Natural killer cell treated with Interleukin-12 subunit alpha and Interleukin-12 subunit beta and Interleukin-15 and Interleukin-18, amount 100 ng/mL, for 72 hours (primary cell): ENCODE data around the gene BACH1. TPM values are rescaled to one million over a fixed set of nuclear protein-coding genes. Genes with fewer than 3 reads are reported as not detected.

ENCODE experiments used
- ATAC-seq, 2 donors: fragments of 150-1000 bp; cut with Tn5 transposase in 1 of 2; sonication (Bioruptor Pico), chemical (Tn5 transposase) in 1 of 2; 2 replicates each; pipeline ENCODE4 v1.10.0; 2021
- DNase-seq: peaks from one replicate; pipeline ENCODE4 v3.0.0; 2022; ENCODE audit warnings: low spot score
- H3K27ac Mint-ChIP-seq, 2 donors: 1 replicate in 1 of 2; 2 replicates in 1 of 2; pipeline ENCODE4 v1.8.0; 2022; ENCODE audit warnings: mixed read lengths in 2 of 2, mild to moderate bottlenecking in 1 of 2, moderate library complexity in 1 of 2
- H3K27me3 Mint-ChIP-seq, 2 donors: 1 replicate in 1 of 2; 2 replicates in 1 of 2; pipeline ENCODE4 v1.8.0; 2022; ENCODE audit warnings: mixed read lengths in 2 of 2
- H3K36me3 Mint-ChIP-seq: one replicate; pipeline ENCODE4 v1.8.0; 2022; ENCODE audit warnings: mixed read lengths
- H3K4me1 Mint-ChIP-seq, 2 donors: 1 replicate in 1 of 2; 2 replicates in 1 of 2; pipeline ENCODE4 v1.8.0; 2022; ENCODE audit warnings: low read depth in 2 of 2, mixed read lengths in 2 of 2, mild to moderate bottlenecking in 1 of 2
- H3K4me3 Mint-ChIP-seq: one replicate; pipeline ENCODE4 v1.8.0; 2022; ENCODE audit warnings: mixed read lengths
- H3K9me3 Mint-ChIP-seq: 2 replicates; pipeline ENCODE4 v1.8.0; 2022; ENCODE audit warnings: mixed read lengths
- total RNA-seq, 2 donors: library from RNA; stranded (reverse); gene quantifications; one replicate each; pipeline ENCODE4 v1.2.3, GENCODE V29; 2022

Gene BACH1
- total RNA-seq, 2 donors from 2014 or later = 29.5 to 38.7 TPM

GRCh38 chr21:29374481-29374880 is 75.8 kb downstream of the BACH1 start:
- peaks cover 8 to 9% of the 10 kb centered on the region in 2 donors for H3K4me1 Mint-ChIP-seq
- H3K4me3 Mint-ChIP-seq = no peak overlapping the region
- ATAC-seq (no peak), DNase-seq (no peak)
- H3K36me3 Mint-ChIP-seq = no peaks in the 10 kb centered on the region
- peak overlapping the region in 1 of 2 donors; percentile 12 for H3K27ac Mint-ChIP-seq
- H3K27me3 Mint-ChIP-seq = no peaks in the 10 kb centered on the region
- no peaks in the 10 kb centered on the region for H3K9me3 Mint-ChIP-seq

GRCh38 chr21:29376556-29376955 is 77.8 kb downstream of the BACH1 start:
- Mint-ChIP-seq H3K4me1 (peaks cover 8 to 9% of the 10 kb centered on the region in 2 donors), H3K27ac (no peak overlapping the region), H3K27me3 (no peaks in the 10 kb centered on the region), H3K36me3 (no peaks in the 10 kb centered on the region), H3K4me3 (no peak overlapping the region), H3K9me3 (no peaks in the 10 kb centered on the region)
- DNase-seq (no peak), ATAC-seq (peak; percentile 67 to 74)

- Mint-ChIP-seq H3K36me3 (no peaks in the 10 kb centered on the region), H3K27ac (no peak overlapping the region), H3K4me1 (peaks cover 8 to 9% of the 10 kb centered on the region in 2 donors), H3K9me3 (no peaks in the 10 kb centered on the region), H3K27me3 (no peaks in the 10 kb centered on the region), H3K4me3 (no peak overlapping the region)
- DNase-seq (no peak), ATAC-seq (no peak)
Observed at GRCh38 chr21:29377266-29377665, 78.5 kb downstream of the BACH1 start.

- Mint-ChIP-seq H3K4me3 (no peak overlapping the region), H3K4me1 (peaks cover 8 to 9% of the 10 kb centered on the region in 2 donors), H3K9me3 (no peaks in the 10 kb centered on the region), H3K27me3 (no peaks in the 10 kb centered on the region), H3K36me3 (no peaks in the 10 kb centered on the region), H3K27ac (no peak overlapping the region)
- DNase-seq (no peak), ATAC-seq (no peak)
Observed at GRCh38 chr21:29378832-29379231, 80.1 kb downstream of the BACH1 start.

- Mint-ChIP-seq H3K4me1 (peaks cover 8 to 9% of the 10 kb centered on the region in 2 donors), H3K9me3 (no peaks in the 10 kb centered on the region), H3K4me3 (no peak overlapping the region), H3K27ac (no peak overlapping the region), H3K27me3 (no peaks in the 10 kb centered on the region), H3K36me3 (no peaks in the 10 kb centered on the region)
- ATAC-seq (no peak), DNase-seq (no peak)
Observed at GRCh38 chr21:29379517-29380054, 80.9 kb downstream of the BACH1 start.

- Mint-ChIP-seq H3K27ac (no peak overlapping the region), H3K27me3 (no peaks in the 10 kb centered on the region)
- ATAC-seq = no peak
Observed at GRCh38 chr21:29382030-29382654, 83.4 kb downstream of the BACH1 start.

GRCh38 chr21:29384683-29385359 is 86.1 kb downstream of the BACH1 start:
- H3K4me1 Mint-ChIP-seq = no peaks in the 10 kb centered on the region
- ATAC-seq (no peak), DNase-seq (no peak)
- H3K4me3 Mint-ChIP-seq = no peak overlapping the region
- no peaks in the 10 kb centered on the region for H3K9me3 Mint-ChIP-seq
- no peaks in the 10 kb centered on the region for H3K27me3 Mint-ChIP-seq
- H3K36me3 Mint-ChIP-seq = no peaks in the 10 kb centered on the region
- H3K27ac Mint-ChIP-seq = no peak overlapping the region

More at GRCh38 chr21:29382030-29382654, 83.4 kb downstream of the BACH1 start:
- Mint-ChIP-seq H3K9me3 (no peaks in the 10 kb centered on the region), H3K4me1 (no peaks in the 10 kb centered on the region), H3K4me3 (no peak overlapping the region), H3K36me3 (no peaks in the 10 kb centered on the region)
- no peak for DNase-seq

- DNase-seq (no peak), ATAC-seq (no peak)
- Mint-ChIP-seq H3K4me3 (no peak overlapping the region), H3K36me3 (no peaks in the 10 kb centered on the region), H3K27me3 (no peaks in the 10 kb centered on the region), H3K4me1 (no peaks in the 10 kb centered on the region), H3K9me3 (no peaks in the 10 kb centered on the region), H3K27ac (no peak overlapping the region)
Observed at GRCh38 chr21:29385934-29386520, 87.3 kb downstream of the BACH1 start.

- DNase-seq = no peak
- H3K4me1 Mint-ChIP-seq = peaks cover 0 to 3% of the 10 kb centered on the region in 2 donors
- H3K36me3 Mint-ChIP-seq = no peaks in the 10 kb centered on the region
Observed at GRCh38 chr21:29386803-29387202, 88.1 kb downstream of the BACH1 start.

GRCh38 chr21:29387598-29387997 is 88.9 kb downstream of the BACH1 start:
- H3K9me3 Mint-ChIP-seq = no peaks in the 10 kb centered on the region
- DNase-seq (no peak), ATAC-seq (no peak)
- H3K27me3 Mint-ChIP-seq = no peaks in the 10 kb centered on the region
- no peaks in the 10 kb centered on the region for H3K36me3 Mint-ChIP-seq
- H3K4me1 Mint-ChIP-seq = peaks cover 0 to 3% of the 10 kb centered on the region in 2 donors
- no peak overlapping the region for H3K27ac Mint-ChIP-seq
- no peak overlapping the region for H3K4me3 Mint-ChIP-seq

More at GRCh38 chr21:29386803-29387202, 88.1 kb downstream of the BACH1 start:
- no peak overlapping the region for H3K4me3 Mint-ChIP-seq
- H3K27ac Mint-ChIP-seq = no peak overlapping the region
- H3K9me3 Mint-ChIP-seq = no peaks in the 10 kb centered on the region
- no peaks in the 10 kb centered on the region for H3K27me3 Mint-ChIP-seq
- no peak for ATAC-seq

- H3K9me3 Mint-ChIP-seq = no peaks in the 10 kb centered on the region
- H3K27me3 Mint-ChIP-seq = no peaks in the 10 kb centered on the region
Observed at GRCh38 chr21:29389136-29389535, 90.4 kb downstream of the BACH1 start.

GRCh38 chr21:29390778-29391177 is 92.1 kb downstream of the BACH1 start:
- no peak for ATAC-seq
- no peak for DNase-seq
- Mint-ChIP-seq H3K36me3 (no peaks in the 10 kb centered on the region), H3K4me1 (peaks cover 0 to 3% of the 10 kb centered on the region in 2 donors), H3K27ac (no peak overlapping the region), H3K4me3 (no peak overlapping the region), H3K27me3 (no peaks in the 10 kb centered on the region), H3K9me3 (no peaks in the 10 kb centered on the region)

More at GRCh38 chr21:29389136-29389535, 90.4 kb downstream of the BACH1 start:
- Mint-ChIP-seq H3K36me3 (no peaks in the 10 kb centered on the region), H3K27ac (no peak overlapping the region), H3K4me3 (no peak overlapping the region), H3K4me1 (peaks cover 0 to 3% of the 10 kb centered on the region in 2 donors)
- DNase-seq (no peak), ATAC-seq (no peak)

GRCh38 chr21:29394051-29394450 is 95.3 kb downstream of the BACH1 start:
- Mint-ChIP-seq H3K4me1 (peaks cover 0 to 3% of the 10 kb centered on the region in 2 donors), H3K27me3 (no peaks in the 10 kb centered on the region), H3K4me3 (no peak overlapping the region), H3K36me3 (peaks cover 8% of the 10 kb centered on the region), H3K9me3 (peaks cover 6% of the 10 kb centered on the region), H3K27ac (no peak overlapping the region)
- DNase-seq = no peak
- no peak for ATAC-seq
